Stimulated activated CD4-positive, alpha-beta T cell treated with anti-CD3 and anti-CD28 coated beads, Interleukin-1b, Interleukin-23, amount 100 ng/mL, for 24 hours (primary cell): ENCODE results near the gene GUCY1B1.

Experiments used
- DNase-seq, 4 experiments: peaks; one replicate each; pipeline ENCODE4 v3.0.0-alpha.2; 2020; ENCODE audit warnings: low read depth in 4 of 4, low spot score in 1 of 4

GUCY1B1 gene

GRCh38 chr4:155758481-155759371 is at the start of gene GUCY1B1:
TSS of gene GUCY1B1 (plus strand) at chr4:155759021. CDS start at chr4:155759141, 120 bp downstream.
- peak; percentile 5 to 52 (median 44) for DNase-seq

GRCh38 chr4:155709918-155710317 is 48.9 kb upstream of the GUCY1B1 start:
- no peak for DNase-seq

DNA sequence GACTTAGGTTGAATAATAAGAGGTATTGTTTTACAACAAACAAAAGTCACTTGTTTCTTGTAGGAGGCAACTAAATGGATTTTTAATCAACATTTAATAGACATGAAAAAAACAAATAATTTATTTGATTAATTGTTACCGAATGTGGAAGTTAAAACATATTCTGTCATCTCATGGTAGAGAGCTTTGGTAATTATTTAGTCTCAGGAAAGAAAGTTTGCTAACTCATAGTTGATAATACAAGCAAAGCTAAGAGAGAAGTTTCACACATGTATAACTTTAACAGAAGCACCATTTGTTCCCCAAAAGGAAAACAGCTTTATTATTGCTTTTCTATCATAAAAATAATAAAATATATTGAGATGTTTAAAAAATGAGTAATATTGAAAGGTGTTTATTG is 47.3 kb upstream of the GUCY1B1 start:
- DNase-seq = no peak

DNA sequence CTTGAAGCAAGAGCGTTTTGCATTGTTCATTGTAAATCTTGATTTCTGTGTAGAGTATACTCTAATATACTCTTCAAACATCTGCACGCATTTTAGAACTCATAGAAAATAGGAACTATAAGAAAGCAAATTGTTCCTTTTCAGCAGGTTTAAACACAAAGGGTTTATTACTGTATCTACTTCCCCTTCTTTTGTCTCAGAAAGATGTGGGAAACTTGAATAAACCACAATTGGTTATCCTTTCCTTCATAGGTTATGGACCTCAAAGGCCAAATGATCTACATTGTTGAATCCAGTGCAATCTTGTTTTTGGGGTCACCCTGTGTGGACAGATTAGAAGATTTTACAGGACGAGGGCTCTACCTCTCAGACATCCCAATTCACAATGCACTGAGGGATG is 46.0 kb upstream of the GUCY1B1 start:
- DNase-seq = no peak

- DNase-seq = no peak
These were observed 44.9 kb upstream of the GUCY1B1 start for GRCh38 chr4:155713911-155714310.

- no peak for DNase-seq
These were observed 36.5 kb upstream of the GUCY1B1 start for GRCh38 chr4:155722336-155722735.

DNA sequence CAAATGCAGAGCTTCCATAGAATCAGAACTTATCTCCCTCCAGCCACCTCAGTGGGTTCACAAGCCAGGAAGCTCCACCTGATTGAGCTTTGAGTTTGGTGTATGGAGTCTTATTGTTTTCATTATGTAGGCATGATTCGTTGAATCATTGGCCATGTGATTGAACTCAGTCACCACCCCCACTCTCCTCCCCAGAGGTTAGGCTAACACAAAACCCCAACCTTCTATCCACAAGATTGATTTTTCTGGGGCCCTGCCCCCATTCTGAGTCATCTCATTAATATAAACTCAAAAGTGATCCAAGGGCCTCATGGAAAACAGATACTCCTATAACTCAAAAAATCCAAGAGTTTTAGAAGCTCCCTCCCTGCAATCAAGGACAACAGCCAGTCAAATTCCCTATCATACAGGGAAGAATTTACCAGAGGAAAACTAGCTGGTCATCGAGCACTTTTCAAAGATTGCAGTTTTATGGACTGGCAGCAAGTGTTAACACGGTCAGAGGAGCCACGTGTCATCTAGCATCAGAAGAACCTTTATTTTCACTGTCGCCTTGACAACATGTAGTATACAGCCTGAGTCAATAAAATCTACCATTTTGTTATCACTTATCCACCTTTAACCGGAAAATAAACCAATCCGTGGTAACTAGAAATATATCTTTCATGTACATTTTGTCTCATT is 35.9 kb upstream of the GUCY1B1 start:
- no peak for DNase-seq

- no peak for DNase-seq
These were observed 34.1 kb upstream of the GUCY1B1 start for GRCh38 chr4:155724731-155725130.

GRCh38 chr4:155734065-155734464 is 24.8 kb upstream of the GUCY1B1 start:
- no peak for DNase-seq

- no peak for DNase-seq
These were observed 23.9 kb upstream of the GUCY1B1 start for GRCh38 chr4:155734951-155735350.

GRCh38 chr4:155735496-155735895 is 23.3 kb upstream of the GUCY1B1 start:
- no peak for DNase-seq

- no peak for DNase-seq
These were observed 20.3 kb upstream of the GUCY1B1 start for GRCh38 chr4:155738548-155738947.

GRCh38 chr4:155741546-155741945 is 17.3 kb upstream of the GUCY1B1 start:
- no peak for DNase-seq

- no peak for DNase-seq
These were observed 16.4 kb upstream of the GUCY1B1 start for GRCh38 chr4:155742310-155743015.

DNA sequence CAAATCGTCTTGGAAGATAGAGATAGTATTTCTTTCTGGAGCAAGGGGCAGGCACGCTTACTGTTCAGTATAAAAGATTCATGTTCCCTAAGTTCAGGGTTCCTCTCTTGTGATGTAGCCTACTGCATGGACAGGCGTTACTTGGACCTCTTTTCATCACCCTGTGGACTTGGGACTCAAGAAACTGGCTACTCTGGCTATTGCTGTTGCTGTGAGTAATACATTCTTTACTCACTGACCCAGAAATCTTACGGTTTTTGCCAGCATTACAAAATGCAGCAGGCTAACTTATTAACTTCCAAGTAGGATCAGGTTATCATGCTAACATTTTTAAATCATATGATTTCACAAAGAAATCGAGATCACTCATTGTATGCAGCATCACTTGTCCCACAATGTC is 12.8 kb upstream of the GUCY1B1 start:
- no peak for DNase-seq

GRCh38 chr4:155748039-155748438 is 10.8 kb upstream of the GUCY1B1 start:
- no peak for DNase-seq

GRCh38 chr4:155749041-155749440 is 9.8 kb upstream of the GUCY1B1 start:
- DNase-seq = no peak

- no peak for DNase-seq
These were observed 7.3 kb upstream of the GUCY1B1 start for GRCh38 chr4:155751569-155751968.

DNA sequence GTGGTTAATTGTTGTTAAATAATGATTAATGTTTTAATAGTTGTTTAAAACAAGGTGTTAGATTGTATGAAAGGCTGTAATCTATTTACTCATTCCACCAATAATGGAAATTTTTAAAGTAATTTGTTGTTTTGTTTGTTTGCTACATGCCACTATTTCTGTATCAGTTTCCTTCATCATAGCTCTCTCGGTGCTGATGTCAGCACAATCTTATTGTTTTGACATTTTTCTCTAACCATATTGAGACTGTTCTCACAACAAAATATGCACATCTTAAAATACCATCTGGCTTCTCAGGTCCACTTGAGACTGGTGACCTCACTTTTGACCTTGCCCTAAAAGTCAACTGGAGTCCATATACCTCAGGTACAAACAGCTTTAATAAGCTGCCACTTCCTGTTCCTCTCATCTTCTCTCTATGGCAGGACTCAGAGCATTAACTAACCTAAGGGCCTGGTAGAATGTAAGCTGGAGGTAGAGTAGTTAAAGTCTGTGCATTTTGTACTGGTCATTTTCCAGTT is 1.0 kb upstream of the GUCY1B1 start:
- DNase-seq = no peak

- no peak for DNase-seq
These were observed 791 bp downstream of the GUCY1B1 start for GRCh38 chr4:155759372-155760252.

GRCh38 chr4:155761047-155761446 is 2.2 kb downstream of the GUCY1B1 start:
- DNase-seq = no peak
